Astrocyte (in vitro differentiated cells and primary cell): Measurements from ENCODE around the gene OPA1.

Experiments
- EZH2 ChIP-seq: IDR thresholded peaks from 2 replicates; pipeline ENCODE4 v1.6.1; 2012; ENCODE audit warnings: mild to moderate bottlenecking, low read length, inconsistent platforms; ENCODE audit not compliant: insufficient read depth
- TF ChIP-seq, protein P1 (sequence below): IDR thresholded peaks from 2 replicates; pipeline ENCODE4 v1.5.1; 2011; ENCODE audit warnings: low read depth, mild to moderate bottlenecking, inconsistent platforms, low read length, moderate library complexity; ENCODE audit not compliant: insufficient read depth

- TF ChIP-seq, protein P1, sequence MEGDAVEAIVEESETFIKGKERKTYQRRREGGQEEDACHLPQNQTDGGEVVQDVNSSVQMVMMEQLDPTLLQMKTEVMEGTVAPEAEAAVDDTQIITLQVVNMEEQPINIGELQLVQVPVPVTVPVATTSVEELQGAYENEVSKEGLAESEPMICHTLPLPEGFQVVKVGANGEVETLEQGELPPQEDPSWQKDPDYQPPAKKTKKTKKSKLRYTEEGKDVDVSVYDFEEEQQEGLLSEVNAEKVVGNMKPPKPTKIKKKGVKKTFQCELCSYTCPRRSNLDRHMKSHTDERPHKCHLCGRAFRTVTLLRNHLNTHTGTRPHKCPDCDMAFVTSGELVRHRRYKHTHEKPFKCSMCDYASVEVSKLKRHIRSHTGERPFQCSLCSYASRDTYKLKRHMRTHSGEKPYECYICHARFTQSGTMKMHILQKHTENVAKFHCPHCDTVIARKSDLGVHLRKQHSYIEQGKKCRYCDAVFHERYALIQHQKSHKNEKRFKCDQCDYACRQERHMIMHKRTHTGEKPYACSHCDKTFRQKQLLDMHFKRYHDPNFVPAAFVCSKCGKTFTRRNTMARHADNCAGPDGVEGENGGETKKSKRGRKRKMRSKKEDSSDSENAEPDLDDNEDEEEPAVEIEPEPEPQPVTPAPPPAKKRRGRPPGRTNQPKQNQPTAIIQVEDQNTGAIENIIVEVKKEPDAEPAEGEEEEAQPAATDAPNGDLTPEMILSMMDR: no peak
- TF ChIP-seq EZH2: no peak
Observed at GRCh38 chr3:193656445-193656844, 63.4 kb downstream of the OPA1 start.
